K562 (cell line): ENCODE results near the gene ATAD3C. TPM values are rescaled to one million over a fixed set of nuclear protein-coding genes. Genes with fewer than 3 reads are reported as not detected.

ENCODE experiments used
- ATF2 ChIP-seq: sonication (generic); formaldehyde crosslinking; IDR thresholded peaks from 2 replicates; pipeline ENCODE4 v1.8.1; 2022; ENCODE audit warnings: missing genetic modification reagents
- BCOR ChIP-seq: fragments of 450-650 bp; IDR thresholded peaks from 2 replicates; pipeline ENCODE4 v1.6.1; 2016
- BRCA1 ChIP-seq, 2 experiments: fragments of 450-650 bp in 1 of 2; sonication (generic) in 1 of 2; formaldehyde crosslinking in 1 of 2; IDR thresholded peaks; 2 replicates each; pipeline versions ENCODE4 v1.5.0 to v1.6.1; 2017 to 2020; ENCODE audit warnings: mild to moderate bottlenecking in 1 of 2, missing genetic modification reagents in 1 of 2
- CCAR2 ChIP-seq: fragments of 200-400 bp; formaldehyde crosslinking; IDR thresholded peaks from 2 replicates; pipeline ENCODE4 v1.6.1; 2017; ENCODE audit warnings: mild to moderate bottlenecking, low read depth, low read length
- EZH2 ChIP-seq: IDR thresholded peaks from 2 replicates; pipeline ENCODE4 v1.6.1; 2012; ENCODE audit warnings: low read depth, mild to moderate bottlenecking, inconsistent platforms, low read length, borderline replicate concordance
- GMEB1 ChIP-seq: fragments of 250-450 bp; sonication (Bioruptor Pico); IDR thresholded peaks from 2 replicates; pipeline ENCODE4 v1.4.0; 2020; ENCODE audit warnings: mild to moderate bottlenecking
- ILF3 ChIP-seq: fragments of 450-650 bp; IDR thresholded peaks from 2 replicates; pipeline ENCODE4 v1.6.1; 2018; ENCODE audit warnings: antibody characterized with exemption, mild to moderate bottlenecking, moderate library complexity, borderline replicate concordance
- LEF1 ChIP-seq: fragments of 450-650 bp; IDR thresholded peaks from 2 replicates; pipeline ENCODE4 v1.6.1; 2016; ENCODE audit warnings: mild to moderate bottlenecking
- NFXL1 ChIP-seq: fragments of 450-650 bp; formaldehyde crosslinking; IDR thresholded peaks from 2 replicates; pipeline ENCODE4 v1.4.0; 2021; ENCODE audit warnings: mild to moderate bottlenecking
- RB1 ChIP-seq: fragments of 450-650 bp; IDR thresholded peaks from 2 replicates; pipeline ENCODE4 v1.6.1; 2017; ENCODE audit warnings: low read depth, mild to moderate bottlenecking
- SETDB1 ChIP-seq: IDR thresholded peaks from one replicate; pipeline ENCODE4 v1.6.1; 2012; ENCODE audit warnings: low read length, control low read depth, inconsistent platforms
- SOX6 ChIP-seq: fragments of 450-650 bp; IDR thresholded peaks from 2 replicates; pipeline ENCODE4 v1.6.1; 2014; ENCODE audit warnings: mild to moderate bottlenecking
- TCFL5 ChIP-seq: fragments of 250-450 bp; sonication (Bioruptor Pico); conservative IDR thresholded peaks from 2 replicates; pipeline ENCODE4 v1.6.1; 2021; ENCODE audit warnings: mild to moderate bottlenecking, moderate library complexity, matching md5 sums
- TFAM ChIP-seq: fragments of 250-450 bp; sonication (Bioruptor Pico); conservative IDR thresholded peaks from 2 replicates; pipeline ENCODE4 v1.5.0; 2021; ENCODE audit warnings: mild to moderate bottlenecking, moderate library complexity
- ZNF212 ChIP-seq: fragments of 450-650 bp; formaldehyde crosslinking; IDR thresholded peaks from 2 replicates; pipeline ENCODE4 v1.4.0; 2020; ENCODE audit warnings: mild to moderate bottlenecking
- ZNF551 ChIP-seq: fragments of 250-450 bp; sonication (Bioruptor Pico); IDR thresholded peaks from 2 replicates; pipeline ENCODE4 v1.5.0; 2021; ENCODE audit warnings: mild to moderate bottlenecking, moderate library complexity
- polyA plus RNA-seq, 8 experiments: library from polyadenylated mRNA; depleted of rRNA in 4 of 8; stranded (reverse) in 5 of 8; unstranded in 3 of 8; fragments of >200 nt; fragmentation: Nextera tagmentation in 2 of 8; fragmentation: Illumina TruSeq in 1 of 8; extraction: Ambion mirVana in 2 of 8; extraction: Trizol in 1 of 8; gene quantifications; 2 replicates each; pipeline versions ENCODE4 v1.2.1 to v1.2.3, GENCODE V29; 2011 to 2014; ENCODE audit warnings: inconsistent platforms in 1 of 8, missing spikeins in 1 of 8
- total RNA-seq, 7 experiments: library from RNA; depleted of rRNA in 6 of 7; stranded (reverse); fragments of >200 nt in 6 of 7; fragmentation: Illumina TruSeq in 2 of 7; extraction: Trizol in 2 of 7; gene quantifications; 2 replicates each; pipeline versions ENCODE4 v1.2.1 to v1.2.3, GENCODE V29; 2011 to 2021; ENCODE audit warnings: low replicate concordance in 1 of 7
- TF ChIP-seq, protein P1 (sequence below): fragments of 250-450 bp; sonication (Bioruptor Pico); IDR thresholded peaks from 2 replicates; pipeline ENCODE4 v1.5.0; 2021
- TF ChIP-seq, protein P2 (sequence below): fragments of 150-350 bp; IDR thresholded peaks from 2 replicates; pipeline ENCODE4 v1.6.1; 2014; ENCODE audit warnings: low read depth, mild to moderate bottlenecking, low read length, borderline replicate concordance

ATAD3C gene
- total and polyA plus RNA-seq, 9 of the 15 experiments (the other 6 are each of a cell fraction or from before 2014, with no cell fraction given), result 0.03 to 0.18 TPM; not detected in 7

- no peak for TF ChIP-seq BRCA1 (IDR thresholded peaks at IDR 0.05)
- no peak for TF ChIP-seq BRCA1 (CRISPR knock-in tag; IDR thresholded peaks at IDR 0.05)
- no peak for TF ChIP-seq CCAR2
- TF ChIP-seq EZH2, result no peak
- TF ChIP-seq, protein P1, sequence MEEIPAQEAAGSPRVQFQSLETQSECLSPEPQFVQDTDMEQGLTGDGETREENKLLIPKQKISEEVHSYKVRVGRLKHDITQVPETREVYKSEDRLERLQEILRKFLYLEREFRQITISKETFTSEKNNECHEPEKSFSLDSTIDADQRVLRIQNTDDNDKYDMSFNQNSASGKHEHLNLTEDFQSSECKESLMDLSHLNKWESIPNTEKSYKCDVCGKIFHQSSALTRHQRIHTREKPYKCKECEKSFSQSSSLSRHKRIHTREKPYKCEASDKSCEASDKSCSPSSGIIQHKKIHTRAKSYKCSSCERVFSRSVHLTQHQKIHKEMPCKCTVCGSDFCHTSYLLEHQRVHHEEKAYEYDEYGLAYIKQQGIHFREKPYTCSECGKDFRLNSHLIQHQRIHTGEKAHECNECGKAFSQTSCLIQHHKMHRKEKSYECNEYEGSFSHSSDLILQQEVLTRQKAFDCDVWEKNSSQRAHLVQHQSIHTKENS (CRISPR knock-in tag), result no peak
- TF ChIP-seq ATF2, result no peak
- TF ChIP-seq NFXL1, result no peak
- TF ChIP-seq RB1, result peak; percentile 88
- TF ChIP-seq, protein P2, sequence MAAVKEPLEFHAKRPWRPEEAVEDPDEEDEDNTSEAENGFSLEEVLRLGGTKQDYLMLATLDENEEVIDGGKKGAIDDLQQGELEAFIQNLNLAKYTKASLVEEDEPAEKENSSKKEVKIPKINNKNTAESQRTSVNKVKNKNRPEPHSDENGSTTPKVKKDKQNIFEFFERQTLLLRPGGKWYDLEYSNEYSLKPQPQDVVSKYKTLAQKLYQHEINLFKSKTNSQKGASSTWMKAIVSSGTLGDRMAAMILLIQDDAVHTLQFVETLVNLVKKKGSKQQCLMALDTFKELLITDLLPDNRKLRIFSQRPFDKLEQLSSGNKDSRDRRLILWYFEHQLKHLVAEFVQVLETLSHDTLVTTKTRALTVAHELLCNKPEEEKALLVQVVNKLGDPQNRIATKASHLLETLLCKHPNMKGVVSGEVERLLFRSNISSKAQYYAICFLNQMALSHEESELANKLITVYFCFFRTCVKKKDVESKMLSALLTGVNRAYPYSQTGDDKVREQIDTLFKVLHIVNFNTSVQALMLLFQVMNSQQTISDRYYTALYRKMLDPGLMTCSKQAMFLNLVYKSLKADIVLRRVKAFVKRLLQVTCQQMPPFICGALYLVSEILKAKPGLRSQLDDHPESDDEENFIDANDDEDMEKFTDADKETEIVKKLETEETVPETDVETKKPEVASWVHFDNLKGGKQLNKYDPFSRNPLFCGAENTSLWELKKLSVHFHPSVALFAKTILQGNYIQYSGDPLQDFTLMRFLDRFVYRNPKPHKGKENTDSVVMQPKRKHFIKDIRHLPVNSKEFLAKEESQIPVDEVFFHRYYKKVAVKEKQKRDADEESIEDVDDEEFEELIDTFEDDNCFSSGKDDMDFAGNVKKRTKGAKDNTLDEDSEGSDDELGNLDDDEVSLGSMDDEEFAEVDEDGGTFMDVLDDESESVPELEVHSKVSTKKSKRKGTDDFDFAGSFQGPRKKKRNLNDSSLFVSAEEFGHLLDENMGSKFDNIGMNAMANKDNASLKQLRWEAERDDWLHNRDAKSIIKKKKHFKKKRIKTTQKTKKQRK, result no peak
- no peak for TF ChIP-seq BCOR
- TF ChIP-seq LEF1, result no peak
- TF ChIP-seq TCFL5 (CRISPR knock-in tag), result no peak
- no peak for TF ChIP-seq ZNF551 (CRISPR knock-in tag)
- no peak for TF ChIP-seq ZNF212 (CRISPR knock-in tag)
- TF ChIP-seq SETDB1, result no peak
- no peak for TF ChIP-seq TFAM (CRISPR knock-in tag)
- TF ChIP-seq SOX6, result no peak
- TF ChIP-seq GMEB1, result no peak
- no peak for TF ChIP-seq ILF3
Measured at GRCh38 chr1:1441002-1441888, 8.2 kb upstream of the ATAD3C start (continued).
